Measurements from ENCODE around the gene ACVR2A. TPM values are rescaled to one million over a fixed set of nuclear protein-coding genes. Genes with fewer than 3 reads are reported as not detected.
A peak's percentile ranks its signal among the peaks of the same experiment; 100 is the strongest.

Gene ACVR2A
- total RNA-seq, 1 experiment from 2014 or later, result 9.4 TPM

DNA sequence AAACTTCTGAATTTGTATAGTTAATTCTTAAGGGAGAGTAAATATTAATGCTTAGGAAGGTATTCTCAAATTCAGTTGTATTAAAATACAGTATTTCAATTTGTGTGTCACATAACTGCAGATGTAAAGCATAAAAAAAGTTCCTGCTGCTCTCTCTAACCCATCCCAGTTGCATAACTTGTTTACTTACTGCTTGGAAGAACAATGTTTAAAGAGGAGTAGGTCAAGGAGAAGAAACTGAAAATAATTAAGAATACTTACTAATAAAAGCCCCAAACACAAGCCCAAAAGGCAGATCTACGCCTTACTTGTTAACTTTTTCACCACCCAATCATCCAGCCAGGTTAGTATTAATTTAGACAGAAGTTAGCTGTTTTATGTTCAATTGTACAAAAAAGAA is 94.5 kb downstream of the ACVR2A start:
- H3K9ac ChIP-seq (ENCODE audit: low read length), result no peak overlapping the region
- H3K9me2 ChIP-seq (ENCODE audit: insufficient read depth), result no peaks in the 10 kb centered on the region
- intact Hi-C loops (cut with micrococcal nuclease), result no loop called here
- peaks cover 4 to 26% of the 10 kb centered on the region in 2 experiments; a peak in 2 of 4 replicates for H3K36me3 ChIP-seq (ENCODE audit: control insufficient read depth in 1 of 2, insufficient read depth in 2 of 2, low read length in 2 of 2)
- POLR2A ChIA-PET, result no interaction called here
- H4K20me1 ChIP-seq (ENCODE audit: insufficient read depth), result no peaks in the 10 kb centered on the region
- no peaks in the 10 kb centered on the region for H3K27me3 ChIP-seq (ENCODE audit: insufficient read depth, low read length)
- no peaks in the 10 kb centered on the region for H3K9me3 ChIP-seq (ENCODE audit: control insufficient read depth in 1 of 2, insufficient read depth in 1 of 2, low read depth in 1 of 2, low read length in 2 of 2)
- no TSS peak for BruUV-seq (replicated peaks)
- no peak overlapping the region for H2AFZ ChIP-seq (ENCODE audit: low read depth, low read length, poor library complexity, severe bottlenecking)
- H3K79me2 ChIP-seq (ENCODE audit: insufficient read depth, low read length), result no peaks in the 10 kb centered on the region
- CTCF ChIA-PET, result no interaction called here
- no peak for DNase-seq (ENCODE audit: low read depth, low spot score)
- RAD21 ChIA-PET (ENCODE audit: low non-redundant PET in 1 of 2, low total read pairs in 2 of 2, uncharacterized antibody in 2 of 2, unreplicated experiment in 2 of 2), result no interaction called here
- H3K4me3 ChIP-seq (replicated peaks in 1 of 2; ENCODE audit: low read depth in 1 of 2, low read length in 2 of 2), result no peak overlapping the region
- H3K4me1 ChIP-seq (ENCODE audit: control insufficient read depth in 1 of 2, insufficient read depth in 2 of 2, low read length in 2 of 2), result no peaks in the 10 kb centered on the region
- ATAC-seq, result no peak
- H3K27ac ChIP-seq (ENCODE audit: low read depth, low read length), result no peak overlapping the region
- no peak for TF ChIP-seq RAD21 (IDR thresholded peaks at IDR 0.05; ENCODE audit: low read depth)
- TF ChIP-seq, protein P1, sequence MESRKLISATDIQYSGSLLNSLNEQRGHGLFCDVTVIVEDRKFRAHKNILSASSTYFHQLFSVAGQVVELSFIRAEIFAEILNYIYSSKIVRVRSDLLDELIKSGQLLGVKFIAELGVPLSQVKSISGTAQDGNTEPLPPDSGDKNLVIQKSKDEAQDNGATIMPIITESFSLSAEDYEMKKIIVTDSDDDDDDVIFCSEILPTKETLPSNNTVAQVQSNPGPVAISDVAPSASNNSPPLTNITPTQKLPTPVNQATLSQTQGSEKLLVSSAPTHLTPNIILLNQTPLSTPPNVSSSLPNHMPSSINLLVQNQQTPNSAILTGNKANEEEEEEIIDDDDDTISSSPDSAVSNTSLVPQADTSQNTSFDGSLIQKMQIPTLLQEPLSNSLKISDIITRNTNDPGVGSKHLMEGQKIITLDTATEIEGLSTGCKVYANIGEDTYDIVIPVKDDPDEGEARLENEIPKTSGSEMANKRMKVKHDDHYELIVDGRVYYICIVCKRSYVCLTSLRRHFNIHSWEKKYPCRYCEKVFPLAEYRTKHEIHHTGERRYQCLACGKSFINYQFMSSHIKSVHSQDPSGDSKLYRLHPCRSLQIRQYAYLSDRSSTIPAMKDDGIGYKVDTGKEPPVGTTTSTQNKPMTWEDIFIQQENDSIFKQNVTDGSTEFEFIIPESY (IDR thresholded peaks at IDR 0.05; ENCODE audit: extremely low read depth, insufficient replicate concordance, low read length), result no peak
- TF ChIP-seq ZFX (IDR thresholded peaks at IDR 0.05), result no peak
- TF ChIP-seq POLR2AphosphoS5 (IDR thresholded peaks at IDR 0.05; ENCODE audit: low read depth, low read length), result no peak
- TF ChIP-seq CEBPB (IDR thresholded peaks at IDR 0.05; ENCODE audit: low read depth), result no peak
- TF ChIP-seq ELF1 (IDR thresholded peaks at IDR 0.05; ENCODE audit: borderline replicate concordance, low read depth), result no peak
- H3K4me2 ChIP-seq (ENCODE audit: low read length), result no peak overlapping the region

DNA sequence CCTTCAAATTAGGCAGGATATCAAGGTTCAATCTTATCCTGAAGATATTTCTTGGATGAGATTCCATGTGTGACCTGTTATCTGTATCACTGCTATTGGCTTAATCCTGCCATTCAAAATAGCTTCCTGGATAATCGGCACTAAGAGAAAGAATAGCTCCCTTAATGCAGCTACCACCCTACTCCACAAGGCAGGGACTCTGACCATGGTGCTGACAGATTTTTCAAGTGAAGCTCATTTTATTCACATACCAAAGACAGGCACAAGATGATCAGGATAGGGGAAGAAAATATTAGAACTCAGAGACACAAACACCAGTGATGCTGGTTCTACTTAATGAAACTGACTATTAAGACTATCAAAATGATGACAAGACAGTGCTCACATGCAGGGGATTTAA is 100.8 kb downstream of the ACVR2A start:
- CTCF ChIA-PET, result no interaction called here
- TF ChIP-seq, protein P2, sequence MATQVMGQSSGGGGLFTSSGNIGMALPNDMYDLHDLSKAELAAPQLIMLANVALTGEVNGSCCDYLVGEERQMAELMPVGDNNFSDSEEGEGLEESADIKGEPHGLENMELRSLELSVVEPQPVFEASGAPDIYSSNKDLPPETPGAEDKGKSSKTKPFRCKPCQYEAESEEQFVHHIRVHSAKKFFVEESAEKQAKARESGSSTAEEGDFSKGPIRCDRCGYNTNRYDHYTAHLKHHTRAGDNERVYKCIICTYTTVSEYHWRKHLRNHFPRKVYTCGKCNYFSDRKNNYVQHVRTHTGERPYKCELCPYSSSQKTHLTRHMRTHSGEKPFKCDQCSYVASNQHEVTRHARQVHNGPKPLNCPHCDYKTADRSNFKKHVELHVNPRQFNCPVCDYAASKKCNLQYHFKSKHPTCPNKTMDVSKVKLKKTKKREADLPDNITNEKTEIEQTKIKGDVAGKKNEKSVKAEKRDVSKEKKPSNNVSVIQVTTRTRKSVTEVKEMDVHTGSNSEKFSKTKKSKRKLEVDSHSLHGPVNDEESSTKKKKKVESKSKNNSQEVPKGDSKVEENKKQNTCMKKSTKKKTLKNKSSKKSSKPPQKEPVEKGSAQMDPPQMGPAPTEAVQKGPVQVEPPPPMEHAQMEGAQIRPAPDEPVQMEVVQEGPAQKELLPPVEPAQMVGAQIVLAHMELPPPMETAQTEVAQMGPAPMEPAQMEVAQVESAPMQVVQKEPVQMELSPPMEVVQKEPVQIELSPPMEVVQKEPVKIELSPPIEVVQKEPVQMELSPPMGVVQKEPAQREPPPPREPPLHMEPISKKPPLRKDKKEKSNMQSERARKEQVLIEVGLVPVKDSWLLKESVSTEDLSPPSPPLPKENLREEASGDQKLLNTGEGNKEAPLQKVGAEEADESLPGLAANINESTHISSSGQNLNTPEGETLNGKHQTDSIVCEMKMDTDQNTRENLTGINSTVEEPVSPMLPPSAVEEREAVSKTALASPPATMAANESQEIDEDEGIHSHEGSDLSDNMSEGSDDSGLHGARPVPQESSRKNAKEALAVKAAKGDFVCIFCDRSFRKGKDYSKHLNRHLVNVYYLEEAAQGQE (IDR thresholded peaks at IDR 0.05; ENCODE audit: low read depth), result peak; percentile 41
- TF ChIP-seq EGR1 (IDR thresholded peaks at IDR 0.05; ENCODE audit: low read depth) (no peak), POLR2A (IDR thresholded peaks at IDR 0.05; ENCODE audit: borderline replicate concordance, extremely low read depth, insufficient read depth, insufficient read length) (no peak)
- no peaks in the 10 kb centered on the region; the same call in 1 of the 2 replicates for H4K20me1 ChIP-seq (ENCODE audit: insufficient read depth)
- RAD21 ChIA-PET (ENCODE audit: low non-redundant PET in 1 of 2, low total read pairs in 2 of 2, uncharacterized antibody in 2 of 2, unreplicated experiment in 2 of 2), result no interaction called here
- H3K27me3 ChIP-seq (ENCODE audit: insufficient read depth, low read length), result no peaks in the 10 kb centered on the region
- H3K9ac ChIP-seq (ENCODE audit: low read length), result no peak overlapping the region
- H3K27ac ChIP-seq (ENCODE audit: low read depth, low read length), result no peak overlapping the region
- no peaks in the 10 kb centered on the region for H3K4me1 ChIP-seq (ENCODE audit: control insufficient read depth in 1 of 2, insufficient read depth in 2 of 2, low read length in 2 of 2)
- no peaks in the 10 kb centered on the region for H3K9me3 ChIP-seq (ENCODE audit: control insufficient read depth in 1 of 2, insufficient read depth in 1 of 2, low read depth in 1 of 2, low read length in 2 of 2)
- POLR2A ChIA-PET, result no interaction called here
- H3K79me2 ChIP-seq (ENCODE audit: insufficient read depth, low read length), result no peaks in the 10 kb centered on the region
- ATAC-seq (no peak), DNase-seq (ENCODE audit: low read depth, low spot score) (no peak)
- BruUV-seq (replicated peaks), result no TSS peak
- H3K4me3 ChIP-seq (replicated peaks in 1 of 2; ENCODE audit: low read depth in 1 of 2, low read length in 2 of 2), result no peak overlapping the region
- no peak overlapping the region for H3K4me2 ChIP-seq (ENCODE audit: low read length)
- no peaks in the 10 kb centered on the region; a peak in 1 of 4 replicates for H3K36me3 ChIP-seq (ENCODE audit: control insufficient read depth in 1 of 2, insufficient read depth in 2 of 2, low read length in 2 of 2)
- intact Hi-C loops (cut with micrococcal nuclease), result no loop called here
- no peak overlapping the region for H2AFZ ChIP-seq (ENCODE audit: low read depth, low read length, poor library complexity, severe bottlenecking)
- no peaks in the 10 kb centered on the region for H3K9me2 ChIP-seq (ENCODE audit: insufficient read depth)
